HG03060 (cell line): ENCODE results near the gene CUL7.
A peak's percentile ranks its signal among the peaks of the same experiment; 100 is the strongest.

ENCODE experiments used
- ATAC-seq: cut with Tn5 transposase; IDR thresholded peaks from one replicate; pipeline ENCODE4 v1.9.1; 2021; ENCODE audit warnings: low read depth, moderate number of reproducible peaks; ENCODE audit not compliant: unreplicated experiment

The CUL7 gene

DNA sequence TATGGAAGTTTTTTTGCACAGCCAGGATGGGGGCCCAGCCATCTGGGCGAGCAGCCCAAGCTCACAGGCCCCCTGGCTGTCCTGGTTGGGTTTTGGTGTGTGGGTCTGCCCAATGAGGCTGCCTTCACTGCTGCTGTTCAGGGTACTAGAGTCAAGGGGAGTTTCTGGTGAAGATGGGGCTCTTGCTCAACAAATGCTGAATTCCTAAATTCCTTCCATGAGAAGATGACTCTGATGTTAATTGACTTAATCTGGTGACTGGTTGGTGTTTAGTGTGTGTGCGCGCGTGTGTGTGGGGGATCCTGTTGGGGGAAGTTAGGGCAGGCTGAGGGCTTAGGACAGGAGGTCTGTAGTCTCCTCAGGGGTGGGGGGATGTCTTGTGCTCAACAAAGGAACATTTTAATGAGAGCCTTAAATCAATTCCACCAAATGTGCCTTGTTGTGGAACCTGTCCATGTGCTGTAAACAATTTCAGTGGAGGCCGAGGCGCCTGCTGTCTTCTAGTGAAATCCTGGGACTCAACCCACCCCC is 24.4 kb upstream of the CUL7 start:
- ATAC-seq = no peak

DNA sequence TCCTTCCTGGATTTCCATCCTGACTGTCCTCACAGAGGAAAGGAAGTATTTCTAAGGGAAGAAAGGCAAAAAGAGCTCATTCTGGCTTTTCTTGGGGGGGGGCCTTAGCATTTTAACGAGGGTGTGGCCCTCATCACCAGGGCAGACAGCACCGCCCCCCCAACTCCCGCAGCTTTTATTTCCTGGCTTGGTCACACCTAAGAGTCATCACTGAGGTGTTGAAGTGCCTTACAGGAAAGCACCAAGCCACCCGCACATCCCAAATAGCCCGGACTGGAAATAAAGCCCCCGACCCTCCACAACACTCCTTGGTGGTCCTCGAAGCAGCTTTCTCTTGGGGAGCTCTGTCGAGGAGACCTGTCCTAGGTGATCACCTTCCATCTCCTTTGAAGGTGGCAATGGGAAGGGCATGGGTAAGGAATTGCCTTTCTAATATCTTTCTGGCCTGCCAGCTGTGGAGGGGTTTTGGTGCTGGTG is 23.7 kb upstream of the CUL7 start:
- ATAC-seq = no peak

DNA sequence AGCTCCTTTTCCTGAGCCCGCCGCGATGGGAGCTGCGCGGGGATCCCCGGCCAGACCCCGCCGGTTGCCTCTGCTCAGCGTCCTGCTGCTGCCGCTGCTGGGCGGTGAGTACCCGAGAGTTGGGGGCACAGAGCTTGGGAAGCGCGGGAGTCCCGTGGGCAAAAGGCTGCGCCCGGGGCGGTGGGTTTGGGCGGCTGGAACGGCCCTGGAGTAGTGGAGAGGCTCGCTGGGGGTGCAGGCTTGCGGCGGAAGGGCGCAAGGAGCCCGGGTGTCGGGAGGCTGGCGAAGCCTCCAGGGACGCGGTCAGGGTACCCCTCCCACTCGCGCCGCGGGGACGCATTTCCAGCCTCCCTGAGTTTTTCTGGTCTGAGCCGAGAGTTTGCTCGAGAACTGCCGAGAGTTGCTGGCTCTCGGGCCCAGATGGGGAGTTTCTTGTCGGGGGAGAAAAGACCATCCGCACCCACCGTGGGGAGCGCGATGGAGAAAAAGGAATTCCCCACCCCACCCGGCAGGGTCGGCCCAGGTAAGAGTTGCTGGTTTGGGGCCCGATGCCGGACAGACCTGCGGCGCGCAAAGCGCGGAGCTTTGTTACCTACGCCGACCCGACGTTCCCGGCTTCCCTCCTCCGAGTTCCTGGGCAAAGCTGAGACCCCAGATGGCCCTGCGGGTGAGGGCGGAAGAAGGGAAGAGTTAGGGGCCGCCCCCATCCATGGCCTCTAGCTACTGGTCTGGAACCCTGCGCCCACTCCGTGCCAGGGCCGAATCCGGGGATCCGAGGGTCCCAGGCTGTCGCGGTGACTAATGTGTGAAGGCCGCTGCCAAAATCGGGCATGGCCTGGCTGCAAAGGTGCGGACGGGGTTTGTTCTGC is 23.0 kb upstream of the CUL7 start:
- ATAC-seq = no peak

DNA sequence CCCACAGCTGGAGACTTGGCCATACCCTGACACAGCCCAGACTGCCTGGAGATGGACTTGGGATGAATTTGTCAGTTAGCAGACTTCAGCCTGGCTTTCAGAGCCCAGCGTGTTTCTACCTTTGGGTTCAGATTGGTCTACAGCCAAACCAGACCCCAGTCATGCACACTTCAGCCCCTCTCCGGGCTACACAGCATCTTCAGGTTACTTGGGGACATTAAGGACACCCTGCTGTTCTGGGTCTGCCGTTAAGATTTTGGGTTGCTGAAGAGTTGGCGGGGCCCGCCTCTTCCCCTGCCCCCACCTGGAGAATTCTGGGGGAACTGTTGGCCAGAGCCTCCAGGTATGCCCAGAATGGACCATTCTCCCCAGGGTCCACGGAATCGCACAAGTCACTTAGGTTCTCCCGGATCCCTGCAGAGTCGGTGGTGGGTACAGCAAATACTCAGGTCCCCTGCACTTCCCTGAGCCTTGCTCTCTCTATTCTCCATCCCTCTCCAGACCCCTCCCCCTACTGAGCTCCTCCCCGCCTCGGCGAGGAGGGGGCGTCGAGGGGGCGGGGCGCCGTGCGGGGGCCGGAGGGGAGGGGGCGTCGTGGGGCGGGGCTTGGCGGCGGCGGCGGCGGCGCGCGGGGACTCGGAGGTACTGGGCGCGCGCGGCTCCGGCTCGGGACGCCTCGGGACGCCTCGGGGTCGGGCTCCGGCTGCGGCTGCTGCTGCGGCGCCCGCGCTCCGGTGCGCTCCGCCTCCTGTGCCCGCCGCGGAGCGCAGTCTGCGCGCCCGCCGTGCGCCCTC is 22.2 kb upstream of the CUL7 start, which contains the start of gene PTK7:
Gene PTK7, plus strand, starts transcription at position 645 of the 794 bp plus-strand sequence. CDS start 175 bp downstream, outside the sequence.
- no peak for ATAC-seq

DNA sequence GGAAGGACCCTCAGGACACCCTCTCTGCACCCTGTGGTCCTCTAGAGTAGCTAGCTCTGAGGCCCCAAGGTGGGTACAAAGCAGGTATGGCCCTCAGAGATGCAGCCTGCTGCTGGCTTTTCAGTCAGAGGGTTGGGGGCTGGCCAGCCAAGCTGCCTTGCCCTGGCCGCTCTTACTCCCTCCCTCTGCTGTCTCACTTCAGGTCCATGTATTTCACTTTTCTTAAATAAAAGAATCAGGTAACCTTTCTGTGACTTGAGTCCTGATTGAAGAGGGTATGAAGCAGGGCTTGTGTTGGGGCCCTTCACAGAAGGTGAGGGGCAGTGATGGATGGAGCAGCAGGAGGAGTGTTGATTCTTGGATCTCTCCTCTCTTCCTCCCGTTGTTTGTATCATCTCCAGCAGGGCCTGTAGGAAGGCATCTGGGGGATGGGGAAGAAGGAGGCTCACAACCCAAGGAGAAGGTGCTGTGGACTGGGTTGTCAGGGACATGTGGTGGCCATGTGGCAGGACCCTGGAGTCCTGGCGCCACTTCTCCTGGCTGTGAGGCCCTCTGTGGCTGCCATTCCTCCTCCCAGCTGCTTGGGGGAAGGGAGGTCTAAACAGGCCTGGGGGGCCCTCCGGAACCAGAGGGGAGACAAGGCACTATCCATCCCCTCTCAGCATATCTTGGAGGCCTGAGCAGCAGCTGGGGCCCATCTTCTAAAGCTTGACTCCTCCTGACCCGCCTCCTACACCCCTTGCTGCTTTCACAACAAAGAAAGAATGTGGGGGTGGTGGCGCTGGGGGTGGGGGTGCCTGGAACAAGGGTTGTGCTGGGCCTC is 21.4 kb upstream of the CUL7 start:
- no peak for ATAC-seq

DNA sequence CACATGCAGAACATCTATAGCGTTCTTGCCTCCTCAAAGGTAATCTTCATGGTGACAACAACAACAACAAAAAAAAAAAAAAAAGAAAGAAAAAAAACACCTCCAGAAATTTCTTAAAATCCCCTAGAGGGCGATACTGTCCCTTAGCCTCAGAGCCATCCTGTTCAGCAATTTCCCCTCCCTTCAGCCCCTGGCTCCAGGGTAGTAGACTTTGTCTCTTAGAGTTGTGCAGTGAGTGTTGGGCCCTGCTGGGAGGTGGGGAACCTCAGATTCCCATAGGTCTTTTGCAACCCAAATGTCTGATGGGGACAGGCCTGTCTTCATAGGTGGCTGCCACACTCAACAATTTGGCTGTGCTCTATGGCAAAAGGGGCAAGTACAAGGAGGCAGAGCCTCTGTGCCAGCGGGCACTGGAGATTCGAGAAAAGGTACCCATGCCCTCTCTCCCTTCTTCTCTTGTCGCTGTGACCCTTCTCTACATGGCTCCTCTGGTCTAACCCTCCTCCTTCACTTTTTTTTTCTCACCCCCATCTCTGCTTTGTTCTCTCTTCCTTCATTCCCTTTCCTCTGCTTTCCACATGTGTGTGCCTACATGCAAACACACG is 16.5 kb upstream of the CUL7 start:
- no peak for ATAC-seq

DNA sequence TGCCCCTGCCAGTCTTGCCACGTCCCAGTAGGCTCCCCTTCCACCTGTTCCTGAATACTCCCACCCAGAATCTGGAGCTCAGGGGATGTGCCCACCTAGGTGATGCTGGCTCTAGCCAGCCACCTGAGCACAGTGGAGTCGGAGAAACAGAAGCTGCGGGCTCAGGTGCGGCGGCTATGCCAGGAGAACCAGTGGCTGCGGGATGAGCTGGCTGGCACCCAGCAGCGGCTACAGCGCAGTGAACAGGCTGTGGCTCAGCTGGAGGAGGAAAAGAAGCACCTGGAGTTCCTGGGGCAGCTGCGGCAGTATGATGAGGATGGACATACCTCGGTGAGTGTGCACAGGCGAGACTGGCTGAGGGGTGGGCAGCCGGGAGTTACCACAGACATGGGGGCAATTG is 9.2 kb upstream of the CUL7 start:
- ATAC-seq = no peak

DNA sequence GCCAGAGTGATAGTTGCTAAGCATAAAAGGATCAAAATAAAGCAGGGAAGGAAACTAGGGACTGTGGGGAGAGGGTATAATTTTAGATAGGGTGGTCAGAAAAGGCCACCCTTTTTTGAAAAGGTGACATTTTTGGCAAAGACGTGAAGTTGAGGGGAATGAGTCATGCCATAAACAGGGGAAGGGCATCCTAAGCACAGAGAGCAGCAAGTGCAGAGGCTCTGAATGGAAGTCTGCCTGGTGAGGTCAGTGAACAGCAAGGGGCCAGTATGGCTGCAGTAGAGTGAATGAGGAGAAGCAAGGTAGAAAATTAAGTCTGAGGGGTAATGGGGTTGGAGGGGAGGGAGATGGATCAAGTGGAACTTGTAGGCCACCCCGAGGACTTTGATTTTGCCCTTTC is 8.2 kb upstream of the CUL7 start:
- no peak for ATAC-seq

DNA sequence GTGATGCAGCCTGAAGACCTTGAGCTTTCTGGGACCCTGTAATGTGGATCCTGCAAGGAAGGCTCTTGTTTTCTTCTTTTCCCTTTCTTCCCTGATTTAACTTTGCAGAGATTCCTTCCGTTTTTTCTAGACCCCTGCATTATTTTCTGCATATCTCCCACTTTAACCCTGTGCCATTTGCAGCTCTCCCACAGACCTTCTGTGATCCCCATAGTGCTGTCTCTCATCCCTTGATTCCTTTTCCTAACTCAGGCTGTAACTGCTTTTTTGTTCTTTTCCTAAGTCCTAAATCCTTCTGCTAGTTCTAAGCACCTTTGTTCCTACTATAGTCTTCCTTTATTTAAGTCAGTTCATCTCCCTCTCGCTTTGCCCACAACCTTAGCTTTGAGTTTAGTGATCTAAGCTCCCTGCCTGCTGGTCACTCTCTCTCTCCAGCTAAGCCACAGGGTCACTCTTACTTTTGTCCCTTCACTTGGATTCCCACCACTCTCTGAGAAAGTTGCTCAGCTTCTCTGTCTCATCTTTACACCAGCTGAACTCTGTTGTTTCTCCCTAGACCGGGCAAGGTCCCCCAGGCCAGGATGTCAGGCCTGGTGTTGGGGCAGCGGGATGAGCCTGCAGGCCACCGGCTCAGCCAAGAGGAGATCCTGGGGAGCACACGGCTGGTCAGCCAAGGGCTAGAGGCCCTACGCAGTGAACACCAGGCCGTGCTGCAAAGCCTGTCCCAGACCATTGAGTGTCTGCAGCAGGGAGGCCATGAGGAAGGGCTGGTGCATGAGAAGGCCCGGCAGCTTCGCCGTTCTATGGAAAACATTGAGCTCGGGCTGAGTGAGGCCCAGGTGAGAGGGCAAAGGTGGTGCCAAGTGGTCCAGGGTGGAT is 7.3 kb upstream of the CUL7 start:
- no peak for ATAC-seq

DNA sequence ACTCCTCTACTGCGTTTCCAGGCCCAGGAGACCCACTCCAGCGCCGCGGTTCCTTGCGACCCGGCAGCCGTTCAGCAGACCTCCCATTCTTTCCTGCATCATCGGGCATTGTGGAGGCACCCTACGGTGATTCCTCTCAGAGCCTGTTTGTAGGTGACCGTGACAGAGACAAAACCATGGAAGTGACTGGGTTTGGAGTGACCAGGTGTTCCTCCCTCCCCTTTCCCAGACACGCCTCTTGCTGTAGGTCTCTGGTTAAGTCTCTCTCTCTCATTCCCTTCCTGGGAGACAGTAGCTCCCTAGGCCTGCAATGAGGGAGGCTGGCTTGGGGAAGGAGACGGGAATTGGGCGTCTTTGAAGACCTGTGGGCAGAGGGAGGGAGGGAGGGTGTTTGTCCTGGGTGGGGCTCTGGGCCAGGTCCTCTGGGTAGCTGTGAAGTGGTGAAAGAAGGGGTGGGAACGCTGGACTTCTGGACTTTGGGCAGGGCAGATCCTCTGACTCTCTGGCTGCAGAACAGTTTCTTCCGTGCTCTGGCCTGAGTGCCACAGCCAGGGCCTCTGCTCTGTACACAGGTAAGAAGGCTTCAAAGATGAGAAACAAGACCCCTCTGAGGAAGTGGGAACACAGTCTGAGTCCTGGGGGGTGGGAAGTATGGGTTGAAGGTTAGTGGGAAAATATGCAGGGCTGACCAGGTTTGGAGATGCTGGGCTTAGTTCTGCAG is 6.5 kb upstream of the CUL7 start:
- no peak for ATAC-seq

DNA sequence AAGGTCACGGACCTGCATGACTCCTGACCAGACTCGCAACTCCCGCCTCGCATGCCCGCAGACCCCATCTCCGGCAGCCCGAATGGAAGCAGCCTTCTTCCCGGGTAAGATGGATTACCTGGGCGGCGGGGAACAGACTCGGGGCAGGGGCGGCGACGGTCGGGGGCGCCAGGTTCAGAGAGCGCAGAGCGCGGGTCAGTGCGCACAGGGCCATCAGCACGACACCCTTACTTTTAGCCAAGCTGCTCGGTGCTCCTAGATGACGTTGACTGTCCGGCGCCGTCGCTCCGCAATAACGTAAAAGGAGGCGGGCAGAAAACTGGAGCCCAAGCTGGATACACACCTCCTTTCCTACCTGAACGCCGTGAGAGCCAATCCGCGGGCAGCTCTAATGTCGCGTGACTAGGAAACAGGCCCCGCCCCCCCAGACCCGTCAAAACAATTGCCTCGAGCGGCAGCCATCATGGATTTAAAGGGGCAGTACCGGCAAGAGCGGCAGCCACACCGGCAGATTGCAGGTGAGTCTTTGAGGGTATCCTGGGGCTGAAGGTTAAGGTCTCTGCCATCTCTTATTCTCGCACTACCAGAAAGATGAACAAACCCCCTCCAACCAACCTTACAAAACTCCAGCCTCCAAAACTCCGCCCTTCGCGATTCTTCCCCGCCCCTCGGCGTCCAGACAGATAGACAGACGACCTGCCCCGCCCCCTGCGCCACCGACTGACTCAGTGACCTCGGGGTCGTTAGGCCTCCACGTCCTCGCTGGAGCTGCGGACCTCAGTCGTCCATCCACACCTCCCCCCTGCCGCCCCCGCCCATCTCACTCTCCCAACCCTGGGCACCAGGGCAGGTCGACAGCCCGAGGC is 5.8 kb upstream of the CUL7 start, which contains the start of the genes KLC4 and MRPL2:
Gene KLC4, plus strand, starts transcription at position 464 of the 866 bp plus-strand sequence. CDS start 1,705 bp downstream, outside the sequence.
Gene MRPL2, minus strand, starts transcription at position 267 of the 866 bp plus-strand sequence. Its CDS starts 53 bp downstream, at position 214.
- ATAC-seq = peak; percentile 85

DNA sequence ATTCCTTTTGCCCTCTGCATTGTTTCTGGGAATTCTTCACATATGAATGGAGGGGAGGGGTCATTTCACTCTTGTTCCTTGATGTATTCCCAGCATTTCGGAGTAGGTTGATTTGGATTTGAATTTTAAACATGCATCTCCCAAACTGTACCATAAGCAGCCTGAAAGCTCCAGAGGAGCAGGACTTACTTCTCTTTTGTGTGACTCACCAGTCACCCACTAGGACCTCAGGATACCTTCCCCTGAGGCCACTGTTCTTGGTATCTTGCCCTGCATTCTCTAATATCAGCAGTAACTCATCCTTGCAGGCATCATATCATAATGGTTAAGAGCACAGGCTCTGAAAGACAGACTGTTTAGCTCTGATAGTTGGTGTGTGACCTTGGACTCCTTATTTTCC is 4.9 kb upstream of the CUL7 start:
- no peak for ATAC-seq

DNA sequence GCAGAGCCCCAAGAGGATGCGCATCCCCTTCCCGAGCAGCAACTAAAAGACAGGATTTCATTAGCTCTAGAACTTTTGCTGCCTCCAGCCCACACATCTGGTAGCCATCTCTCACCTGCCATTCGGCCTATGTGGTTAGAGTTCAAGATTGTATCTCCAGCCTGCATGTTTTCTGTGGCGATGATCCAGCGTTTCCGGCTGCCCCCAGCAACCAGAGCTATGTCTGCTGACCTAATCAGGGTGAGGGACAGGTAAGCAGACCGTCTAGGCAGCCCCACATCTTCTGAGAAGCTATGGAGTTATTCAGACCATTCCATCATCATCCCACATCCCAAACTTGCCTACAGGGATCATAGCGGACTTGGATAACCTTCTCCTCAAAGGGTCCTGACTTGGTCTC is 2.3 kb upstream of the CUL7 start:
- no peak for ATAC-seq

DNA sequence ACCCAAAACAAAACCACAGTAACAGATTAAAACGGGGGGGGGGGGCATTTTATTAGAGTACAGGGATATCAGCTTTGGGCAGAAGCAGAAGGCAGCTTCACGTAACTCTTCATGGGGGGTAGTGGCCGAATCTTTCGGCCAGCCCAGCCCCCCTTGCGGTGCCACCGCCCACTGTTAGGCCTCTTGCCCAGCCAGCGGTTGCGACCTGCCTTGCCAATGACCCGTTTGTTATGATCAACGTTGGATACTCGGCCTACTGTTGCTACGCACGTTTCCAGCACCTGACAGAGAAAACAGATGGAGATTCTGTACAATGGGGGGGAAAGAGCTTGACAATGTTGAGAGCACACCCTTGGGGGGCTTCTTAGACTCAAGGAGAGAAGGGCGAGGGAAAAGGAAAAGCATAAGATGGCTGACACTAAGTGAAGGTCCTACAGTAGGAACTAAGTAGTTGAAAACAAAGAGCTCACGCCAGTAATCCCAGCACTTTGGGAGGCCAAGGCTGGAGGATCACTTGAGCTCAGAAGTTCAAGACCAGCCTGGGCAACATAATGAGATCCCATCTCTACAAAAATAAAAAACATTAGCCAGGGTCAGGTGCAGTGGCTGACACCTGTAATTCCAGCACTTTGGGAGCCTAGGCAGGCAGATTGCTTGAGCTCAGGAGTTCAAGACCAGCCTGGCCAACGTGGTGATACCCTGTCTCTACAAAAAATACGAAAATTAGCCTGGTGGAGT is 724 bp upstream of the CUL7 start:
- no peak for ATAC-seq

DNA sequence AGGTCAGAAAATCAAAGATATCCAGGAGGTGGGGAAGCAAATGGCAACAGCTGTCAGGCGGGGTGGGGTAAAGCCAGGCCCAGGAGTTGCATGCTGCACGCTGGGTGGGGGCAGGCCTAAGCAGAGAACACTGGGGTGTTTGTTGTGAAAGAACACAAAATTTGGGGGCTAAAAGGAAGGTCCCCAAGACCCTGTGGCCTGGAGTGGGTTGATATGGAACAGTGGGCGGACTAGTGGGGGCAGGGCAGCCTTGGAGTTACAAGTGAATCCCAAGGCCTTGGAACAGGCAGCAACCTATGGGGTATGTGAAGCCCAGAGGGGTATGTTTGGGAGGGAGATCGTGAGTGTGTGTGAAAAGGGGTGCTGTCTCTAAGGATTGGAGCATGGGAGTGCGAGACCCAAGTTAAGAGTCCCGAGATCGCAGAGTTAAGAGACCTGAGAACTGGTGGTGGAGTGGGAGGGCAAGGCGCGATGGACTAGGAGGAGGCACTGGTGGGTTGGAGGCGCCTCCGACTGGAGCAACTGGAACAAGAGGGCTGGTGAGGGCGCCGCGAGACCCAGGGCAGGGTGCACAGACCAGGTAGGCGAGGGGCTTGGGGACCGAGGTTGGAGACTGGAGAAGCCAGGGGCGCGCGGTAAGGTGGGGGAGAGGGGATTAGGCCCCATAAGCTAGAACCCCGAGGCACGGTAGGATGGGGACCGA is 658 bp downstream of the CUL7 start:
- no peak for ATAC-seq
